ENCODE measurements around the gene DCPS.

DCPS gene

DNA sequence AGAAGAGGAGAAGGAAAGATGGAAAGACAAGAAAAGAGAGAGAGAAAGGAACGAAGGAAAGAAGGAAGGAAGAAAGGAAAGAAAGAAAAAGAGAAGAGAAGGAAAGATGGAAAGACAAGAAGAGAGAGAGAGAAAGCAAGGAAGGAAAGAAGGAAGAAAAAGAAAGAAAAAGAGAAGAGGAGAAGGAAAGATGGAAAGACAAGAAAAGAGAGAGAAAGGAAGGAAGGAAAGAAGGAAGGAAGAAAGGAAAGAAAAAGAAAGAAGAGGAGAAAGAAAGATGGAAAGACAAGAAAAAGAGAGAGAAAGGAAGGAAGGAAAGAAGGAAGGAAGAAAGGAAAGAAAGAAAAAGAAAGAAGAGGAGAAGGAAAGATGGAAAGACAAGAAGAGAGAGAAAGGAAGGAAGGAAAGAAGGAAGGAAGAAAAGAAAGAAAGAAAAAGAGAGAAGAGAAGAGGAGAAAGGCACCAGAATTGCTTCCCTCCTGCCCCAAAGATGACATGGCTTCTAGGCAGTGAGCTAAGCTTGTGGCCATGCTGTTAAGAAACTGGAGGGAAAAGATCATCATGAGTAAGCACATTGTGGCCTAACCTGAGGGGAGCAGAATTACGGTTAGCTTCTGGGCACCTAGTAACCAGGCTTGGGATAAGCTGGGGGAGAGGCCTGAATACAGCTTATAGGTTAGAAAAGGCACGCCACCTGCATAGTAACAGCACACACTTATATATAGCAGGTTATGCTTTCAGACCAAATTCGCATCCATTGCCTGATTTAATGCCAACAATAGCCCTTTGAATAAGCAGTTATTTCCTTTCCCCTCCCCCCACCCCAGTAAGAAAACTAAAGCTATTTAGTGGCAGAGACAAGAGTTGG lies 49.3 kb downstream of the DCPS start:
- H3K36me3 ChIP-seq: peaks cover 18% of the 10 kb centered on the region
- no peak overlapping the region for H3K4me3 ChIP-seq (ENCODE audit: low read depth, low read length)
- TF ChIP-seq, protein P1, sequence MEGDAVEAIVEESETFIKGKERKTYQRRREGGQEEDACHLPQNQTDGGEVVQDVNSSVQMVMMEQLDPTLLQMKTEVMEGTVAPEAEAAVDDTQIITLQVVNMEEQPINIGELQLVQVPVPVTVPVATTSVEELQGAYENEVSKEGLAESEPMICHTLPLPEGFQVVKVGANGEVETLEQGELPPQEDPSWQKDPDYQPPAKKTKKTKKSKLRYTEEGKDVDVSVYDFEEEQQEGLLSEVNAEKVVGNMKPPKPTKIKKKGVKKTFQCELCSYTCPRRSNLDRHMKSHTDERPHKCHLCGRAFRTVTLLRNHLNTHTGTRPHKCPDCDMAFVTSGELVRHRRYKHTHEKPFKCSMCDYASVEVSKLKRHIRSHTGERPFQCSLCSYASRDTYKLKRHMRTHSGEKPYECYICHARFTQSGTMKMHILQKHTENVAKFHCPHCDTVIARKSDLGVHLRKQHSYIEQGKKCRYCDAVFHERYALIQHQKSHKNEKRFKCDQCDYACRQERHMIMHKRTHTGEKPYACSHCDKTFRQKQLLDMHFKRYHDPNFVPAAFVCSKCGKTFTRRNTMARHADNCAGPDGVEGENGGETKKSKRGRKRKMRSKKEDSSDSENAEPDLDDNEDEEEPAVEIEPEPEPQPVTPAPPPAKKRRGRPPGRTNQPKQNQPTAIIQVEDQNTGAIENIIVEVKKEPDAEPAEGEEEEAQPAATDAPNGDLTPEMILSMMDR (IDR thresholded peaks at IDR 0.05; ENCODE audit: low read depth, low read length): no peak
- no peaks in the 10 kb centered on the region for H3K27me3 ChIP-seq (ENCODE audit: insufficient read depth, low read depth, severe bottlenecking)
- DNase-seq: peak; percentile 65
- H3K27ac ChIP-seq: peak overlapping the region; percentile 59
- no peaks in the 10 kb centered on the region for H3K9me3 ChIP-seq (ENCODE audit: severe bottlenecking)

DNA sequence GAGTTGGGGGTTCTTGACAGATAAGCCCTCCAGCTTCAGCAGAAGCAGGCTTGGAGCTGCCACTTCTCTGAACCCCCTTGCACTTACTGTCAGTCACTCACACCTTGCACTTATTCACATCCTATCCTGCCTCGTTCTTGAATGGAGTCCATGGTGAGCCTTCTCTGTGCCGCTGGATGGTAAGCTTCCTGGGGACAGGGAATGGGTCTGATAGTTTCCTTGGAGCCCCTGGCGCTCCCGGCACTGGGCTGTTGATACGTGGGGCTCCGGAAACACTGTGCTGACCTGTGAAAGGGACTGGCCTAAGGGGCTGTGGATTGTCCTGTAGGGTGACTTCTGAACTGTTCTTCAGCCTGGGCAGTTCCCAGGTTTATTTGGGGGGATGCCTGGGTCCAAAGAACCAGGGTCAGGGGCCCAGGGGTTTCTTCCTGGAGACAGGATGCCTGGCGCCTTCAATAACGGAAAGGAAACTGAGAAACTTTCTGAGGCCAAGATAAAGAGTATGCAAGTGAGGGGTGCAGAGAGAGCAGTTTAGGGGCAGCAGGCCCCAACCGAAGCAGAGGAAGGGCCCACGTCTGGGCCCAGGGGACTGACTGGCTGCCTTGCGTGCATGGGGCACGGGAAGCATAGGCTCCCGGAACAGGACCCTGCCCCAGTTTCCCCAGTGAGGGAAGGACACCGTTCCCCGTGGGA lies 50.9 kb downstream of the DCPS start:
- Histone ChIP-seq H3K9me3 (ENCODE audit: severe bottlenecking) (no peaks in the 10 kb centered on the region), H3K4me3 (ENCODE audit: low read depth, low read length) (peak overlapping the region; percentile 86), H3K27ac (peak overlapping the region; percentile 99), H3K27me3 (ENCODE audit: insufficient read depth, low read depth, severe bottlenecking) (no peaks in the 10 kb centered on the region), H3K36me3 (peaks cover 18% of the 10 kb centered on the region)
- no peak for DNase-seq
- TF ChIP-seq, protein P1 (IDR thresholded peaks at IDR 0.05; ENCODE audit: low read depth, low read length): no peak

DNA sequence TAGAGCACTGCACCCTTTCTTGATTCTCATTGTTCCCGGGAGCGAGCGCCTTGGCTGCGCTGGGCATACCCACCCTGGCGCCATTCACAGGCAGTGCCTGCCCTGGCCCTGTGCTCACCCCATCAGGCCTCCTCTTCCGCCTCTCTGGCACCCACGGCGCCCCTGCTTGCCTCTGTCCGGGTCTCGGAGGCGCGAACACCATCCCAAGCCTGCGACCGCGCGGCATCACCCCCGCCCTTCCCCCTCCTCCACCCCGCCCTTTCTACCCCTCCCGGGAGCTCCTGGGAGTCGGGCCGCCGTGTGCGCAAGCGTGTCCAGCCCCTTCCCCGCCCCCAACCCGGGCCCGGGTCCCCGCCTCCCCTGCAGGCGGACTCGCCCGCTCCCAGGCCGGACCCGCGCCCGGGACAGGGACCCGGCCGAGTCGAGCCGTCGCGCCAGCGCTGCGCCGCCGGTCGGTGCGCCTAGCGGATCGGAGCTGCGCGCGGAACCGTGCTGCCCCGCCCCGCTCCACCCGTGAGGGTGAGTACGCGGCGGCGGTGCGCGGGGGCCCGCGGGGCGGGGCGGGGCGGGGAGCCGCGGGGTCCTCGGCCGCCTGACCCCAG lies 51.6 kb downstream of the DCPS start, which contains the start of gene ST3GAL4:
ST3GAL4 (plus strand) TSS at position 363 of the 602 bp plus-strand sequence. CDS start 50,470 bp downstream, outside the sequence.
- H3K27me3 ChIP-seq (ENCODE audit: insufficient read depth, low read depth, severe bottlenecking): no peaks in the 10 kb centered on the region
- no peaks in the 10 kb centered on the region for H3K9me3 ChIP-seq (ENCODE audit: severe bottlenecking)
- peak within 1 kb of the TSS; percentile 86 for H3K4me3 ChIP-seq (ENCODE audit: low read depth, low read length)
- peak; percentile 93 for DNase-seq
- TF ChIP-seq, protein P1 (IDR thresholded peaks at IDR 0.05; ENCODE audit: low read depth, low read length): no peak
- H3K27ac ChIP-seq: peak within 1 kb of the TSS; percentile 99
- peaks cover 18% of the 10 kb centered on the region for H3K36me3 ChIP-seq

DNA sequence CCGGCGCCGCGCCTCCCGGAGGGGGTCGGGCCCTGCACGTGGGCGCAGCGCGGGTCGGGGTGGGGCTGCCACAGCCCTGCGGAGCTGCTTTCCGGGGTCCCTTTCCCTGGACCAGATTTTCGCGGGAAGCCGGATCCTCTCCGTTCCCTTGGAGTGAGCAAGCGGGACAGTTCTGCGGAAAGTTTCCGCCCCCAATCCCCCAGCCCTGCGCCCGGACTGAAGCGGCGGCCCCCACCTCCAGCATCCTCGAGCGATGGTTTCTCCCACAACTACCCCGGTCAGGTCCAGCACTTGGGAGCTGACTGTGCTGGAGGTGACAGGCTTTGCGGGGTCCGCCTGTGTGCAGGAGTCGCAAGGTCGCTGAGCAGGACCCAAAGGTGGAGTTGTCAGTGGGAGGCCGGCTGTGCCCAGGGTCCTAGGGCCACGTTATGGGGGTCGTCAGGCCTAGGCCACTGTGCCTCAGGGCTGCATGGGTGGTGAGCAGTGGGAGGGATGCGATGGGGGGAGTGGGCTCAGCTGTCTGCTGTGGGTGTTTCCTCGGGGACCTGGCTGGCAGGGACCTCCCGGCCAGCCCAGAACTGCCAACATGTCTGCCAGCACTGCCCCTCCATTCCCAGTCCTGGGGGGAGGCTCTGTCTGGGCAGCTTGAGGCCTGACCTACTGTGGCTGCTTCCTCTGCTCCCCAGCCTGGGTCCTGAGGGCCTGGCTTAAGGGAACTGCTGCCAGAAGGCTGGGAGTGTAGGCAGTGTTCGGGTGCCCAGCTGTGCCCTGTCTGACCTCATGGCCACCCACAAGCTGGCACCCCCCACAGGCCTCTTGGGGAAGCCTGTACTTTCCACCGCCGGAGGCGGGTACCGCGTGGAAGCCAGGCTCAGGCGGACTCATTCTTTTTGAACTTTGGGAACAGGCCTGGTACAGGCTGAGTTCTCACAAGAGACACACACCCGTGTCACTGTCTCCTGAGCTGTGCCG lies 52.4 kb downstream of the DCPS start:
- DNase-seq: peak; percentile 33
- no peaks in the 10 kb centered on the region for H3K9me3 ChIP-seq (ENCODE audit: severe bottlenecking)
- H3K4me3 ChIP-seq (ENCODE audit: low read depth, low read length): peak overlapping the region; percentile 86
- H3K27me3 ChIP-seq (ENCODE audit: insufficient read depth, low read depth, severe bottlenecking): no peaks in the 10 kb centered on the region
- peak overlapping the region; percentile 99 for H3K27ac ChIP-seq
- peaks cover 13% of the 10 kb centered on the region for H3K36me3 ChIP-seq
- TF ChIP-seq, protein P1 (IDR thresholded peaks at IDR 0.05; ENCODE audit: low read depth, low read length): no peak

All from WERI-Rb-1 (cell line).